ENCODE measurements around the gene USP7. TPM values are rescaled to one million over a fixed set of nuclear protein-coding genes. Genes with fewer than 3 reads are reported as not detected.

Gene USP7
- total and polyA plus RNA-seq, 2 experiments from 2014 or later: 38.0 to 40.8 TPM

DNA sequence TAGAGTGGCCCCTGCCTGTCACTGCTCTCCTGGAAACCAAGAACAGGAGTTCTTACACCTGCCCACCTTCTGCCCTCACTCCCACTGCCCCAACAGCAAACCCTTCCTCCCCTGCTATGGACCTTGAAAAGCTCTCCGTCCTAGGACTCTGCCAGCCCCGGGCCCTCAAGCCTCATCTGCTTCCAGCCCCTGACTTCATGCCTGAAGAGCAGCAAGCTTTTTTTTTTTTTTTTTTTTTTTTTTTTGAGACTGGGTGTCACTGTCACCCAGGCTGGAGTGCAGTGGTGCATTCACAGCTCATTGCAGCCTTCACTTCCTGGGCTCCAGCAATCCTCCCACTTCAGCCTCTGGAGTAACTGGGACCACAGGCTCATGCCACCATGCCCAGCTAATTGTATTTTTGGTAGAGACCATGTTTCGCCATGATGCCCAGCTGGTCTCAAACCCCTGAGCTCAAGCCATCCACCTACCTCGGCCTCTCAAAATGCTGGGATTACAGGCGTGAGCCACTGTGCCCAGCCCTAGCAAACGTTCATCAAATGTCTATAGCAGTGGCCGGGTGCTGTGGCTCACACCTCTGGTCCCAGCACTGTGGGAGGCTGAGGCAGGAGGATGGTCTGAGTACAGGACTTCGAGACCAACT lies 111.8 kb downstream of the USP7 start:
- H3K4me1 ChIP-seq (ENCODE audit: insufficient read depth): no peaks in the 10 kb centered on the region
- no peaks in the 10 kb centered on the region for H3K79me2 ChIP-seq
- TF ChIP-seq, protein P1, sequence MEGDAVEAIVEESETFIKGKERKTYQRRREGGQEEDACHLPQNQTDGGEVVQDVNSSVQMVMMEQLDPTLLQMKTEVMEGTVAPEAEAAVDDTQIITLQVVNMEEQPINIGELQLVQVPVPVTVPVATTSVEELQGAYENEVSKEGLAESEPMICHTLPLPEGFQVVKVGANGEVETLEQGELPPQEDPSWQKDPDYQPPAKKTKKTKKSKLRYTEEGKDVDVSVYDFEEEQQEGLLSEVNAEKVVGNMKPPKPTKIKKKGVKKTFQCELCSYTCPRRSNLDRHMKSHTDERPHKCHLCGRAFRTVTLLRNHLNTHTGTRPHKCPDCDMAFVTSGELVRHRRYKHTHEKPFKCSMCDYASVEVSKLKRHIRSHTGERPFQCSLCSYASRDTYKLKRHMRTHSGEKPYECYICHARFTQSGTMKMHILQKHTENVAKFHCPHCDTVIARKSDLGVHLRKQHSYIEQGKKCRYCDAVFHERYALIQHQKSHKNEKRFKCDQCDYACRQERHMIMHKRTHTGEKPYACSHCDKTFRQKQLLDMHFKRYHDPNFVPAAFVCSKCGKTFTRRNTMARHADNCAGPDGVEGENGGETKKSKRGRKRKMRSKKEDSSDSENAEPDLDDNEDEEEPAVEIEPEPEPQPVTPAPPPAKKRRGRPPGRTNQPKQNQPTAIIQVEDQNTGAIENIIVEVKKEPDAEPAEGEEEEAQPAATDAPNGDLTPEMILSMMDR (IDR thresholded peaks at IDR 0.05; ENCODE audit: poor library complexity): no peak
- TF ChIP-seq EZH2phosphoT487 (IDR thresholded peaks at IDR 0.05; ENCODE audit: low read depth, severe bottlenecking, unreplicated experiment): no peak
- no peak for TF ChIP-seq EZH2 (IDR thresholded peaks at IDR 0.05; ENCODE audit: borderline replicate concordance)
- no peak for DNase-seq (ENCODE audit: low spot score)
- H2AFZ ChIP-seq: no peak overlapping the region
- no peaks in the 10 kb centered on the region for H3K36me3 ChIP-seq (replicated peaks; ENCODE audit: insufficient read depth, low read depth)
- no peaks in the 10 kb centered on the region for H3K9me3 ChIP-seq (ENCODE audit: low read depth)
- no peaks in the 10 kb centered on the region for H3K27me3 ChIP-seq
- no peak overlapping the region for H3K4me2 ChIP-seq
- H3K27ac ChIP-seq: no peak overlapping the region
- peaks cover 9% of the 10 kb centered on the region for H4K20me1 ChIP-seq (ENCODE audit: insufficient read depth, poor library complexity, severe bottlenecking)
- WGBS (ENCODE audit: low lambda C conversion rate, missing lambda C conversion rate): 95% methylated on average over 8 of the region's 8 CpGs
- H3K4me3 ChIP-seq: no peak overlapping the region
- H3K9me2 ChIP-seq (replicated peaks; ENCODE audit: insufficient read depth): no peaks in the 10 kb centered on the region

DNA sequence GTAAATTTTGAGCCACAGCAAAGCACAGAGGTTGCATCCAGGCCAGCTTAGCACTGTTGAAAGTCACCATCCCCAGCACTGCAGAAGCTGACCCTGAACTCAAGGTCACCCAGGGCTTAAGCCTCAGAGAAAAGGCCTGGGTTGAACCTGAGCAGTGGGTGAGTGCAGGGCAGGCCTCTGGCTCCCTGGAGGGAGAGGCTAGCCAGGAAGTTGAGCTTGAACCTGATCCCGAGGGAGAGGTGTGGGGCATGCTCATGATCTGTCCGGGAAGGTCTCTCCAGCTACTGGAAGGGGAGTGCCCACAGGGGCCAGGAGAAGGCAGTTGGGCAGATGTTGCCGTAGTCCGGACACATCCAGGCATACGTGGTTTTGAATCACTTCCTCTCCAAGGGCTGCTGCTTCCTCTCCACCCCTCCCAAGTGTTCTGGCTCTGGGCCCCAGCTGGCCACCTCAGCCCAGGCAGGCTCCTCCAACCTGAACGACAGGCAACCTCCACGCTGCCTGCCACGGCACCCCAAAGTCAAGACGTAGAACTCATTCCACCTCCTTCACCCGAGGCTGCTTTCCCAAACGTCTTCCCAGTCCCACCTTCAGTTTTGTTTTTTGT lies 113.3 kb downstream of the USP7 start:
- Histone ChIP-seq H3K4me3 (no peak overlapping the region), H3K9me2 (replicated peaks; ENCODE audit: insufficient read depth) (no peaks in the 10 kb centered on the region), H4K20me1 (ENCODE audit: insufficient read depth, poor library complexity, severe bottlenecking) (peaks cover 13% of the 10 kb centered on the region), H3K36me3 (replicated peaks; ENCODE audit: insufficient read depth, low read depth) (no peaks in the 10 kb centered on the region), H3K4me2 (no peak overlapping the region), H3K79me2 (peaks cover 4% of the 10 kb centered on the region), H3K4me1 (ENCODE audit: insufficient read depth) (no peaks in the 10 kb centered on the region), H3K9me3 (ENCODE audit: low read depth) (no peaks in the 10 kb centered on the region), H3K27me3 (no peaks in the 10 kb centered on the region), H3K27ac (no peak overlapping the region), H2AFZ (no peak overlapping the region)
- DNase-seq (ENCODE audit: low spot score): no peak
- no peak for TF ChIP-seq EZH2 (IDR thresholded peaks at IDR 0.05; ENCODE audit: borderline replicate concordance)
- TF ChIP-seq EZH2phosphoT487 (IDR thresholded peaks at IDR 0.05; ENCODE audit: low read depth, severe bottlenecking, unreplicated experiment): no peak
- TF ChIP-seq, protein P1 (IDR thresholded peaks at IDR 0.05; ENCODE audit: poor library complexity): no peak
- 82% methylated on average over 11 of the region's 11 CpGs for WGBS (ENCODE audit: low lambda C conversion rate, missing lambda C conversion rate)

DNA sequence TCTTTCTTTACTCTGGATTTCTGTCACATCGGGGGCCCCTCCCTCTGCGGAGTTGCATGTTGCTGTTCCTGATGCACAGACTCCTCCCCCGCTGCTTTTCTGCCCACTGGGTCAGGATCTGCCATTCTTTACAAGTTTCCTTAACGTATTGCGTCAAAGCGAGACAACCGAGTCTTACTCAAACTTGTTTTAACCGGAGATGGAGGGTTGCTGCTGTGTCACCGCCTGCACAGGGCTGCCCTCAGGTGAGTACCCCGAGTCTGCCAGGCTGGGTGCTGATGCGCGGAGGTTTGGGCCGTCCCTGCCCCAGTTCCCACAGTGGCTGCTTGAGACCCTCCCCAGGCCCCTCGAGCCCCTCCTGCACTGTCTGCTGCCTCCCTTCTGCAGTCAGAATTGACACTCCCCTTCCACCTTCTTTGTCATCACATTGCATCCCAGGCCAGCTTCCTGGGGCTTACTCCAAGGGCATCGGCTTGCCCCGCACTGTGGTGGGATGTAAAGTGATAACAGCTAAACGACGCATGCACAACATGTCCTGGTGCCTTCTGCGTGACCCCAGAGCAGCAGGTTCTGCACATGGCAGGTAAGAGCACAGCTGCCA lies 114.2 kb downstream of the USP7 start:
- no peaks in the 10 kb centered on the region for H3K27me3 ChIP-seq
- H3K9me3 ChIP-seq (ENCODE audit: low read depth): no peaks in the 10 kb centered on the region
- H2AFZ ChIP-seq: no peak overlapping the region
- H3K27ac ChIP-seq: no peak overlapping the region
- TF ChIP-seq, protein P1 (IDR thresholded peaks at IDR 0.05; ENCODE audit: poor library complexity): no peak
- TF ChIP-seq EZH2phosphoT487 (IDR thresholded peaks at IDR 0.05; ENCODE audit: low read depth, severe bottlenecking, unreplicated experiment): no peak
- no peak for TF ChIP-seq EZH2 (IDR thresholded peaks at IDR 0.05; ENCODE audit: borderline replicate concordance)
- 92% methylated on average over 13 of the region's 19 CpGs for WGBS (ENCODE audit: low lambda C conversion rate, missing lambda C conversion rate)
- peaks cover 4% of the 10 kb centered on the region for H3K79me2 ChIP-seq
- no peak overlapping the region for H3K4me2 ChIP-seq
- no peak overlapping the region for H3K4me3 ChIP-seq
- no peaks in the 10 kb centered on the region for H3K9me2 ChIP-seq (replicated peaks; ENCODE audit: insufficient read depth)
- H4K20me1 ChIP-seq (ENCODE audit: insufficient read depth, poor library complexity, severe bottlenecking): peaks cover 14% of the 10 kb centered on the region
- no peak for DNase-seq (ENCODE audit: low spot score)
- H3K4me1 ChIP-seq (ENCODE audit: insufficient read depth): no peaks in the 10 kb centered on the region
- H3K36me3 ChIP-seq (replicated peaks; ENCODE audit: insufficient read depth, low read depth): no peaks in the 10 kb centered on the region

All from hepatocyte (in vitro differentiated cells).